HG03460 (cell line): Measurements from ENCODE around the gene MDFIC2.
"Not testable (repeated sequence)": the region's sequence is repeated elsewhere in the genome, so short reads cannot be mapped to it uniquely, and the experiment has no call there.

Experiments used
- ATAC-seq: cut with Tn5 transposase; IDR thresholded peaks from one replicate; pipeline ENCODE4 v1.9.1; 2021; ENCODE audit not compliant: unreplicated experiment

The MDFIC2 gene

GRCh38 chr3:70312336-70312735, at the start of gene MDFIC2:
Gene MDFIC2, minus strand, starts transcription at chr3:70312638. Its CDS starts 665 bp downstream, at chr3:70311973.
- ATAC-seq = no peak

GRCh38 chr3:70360979-70361760, 48.7 kb upstream of the MDFIC2 start:
- ATAC-seq = peak; percentile 89

GRCh38 chr3:70359711-70360110, 47.3 kb upstream of the MDFIC2 start:
- no peak for ATAC-seq

GRCh38 chr3:70358978-70359580, 46.6 kb upstream of the MDFIC2 start:
- ATAC-seq = no peak

GRCh38 chr3:70352215-70352614, 39.8 kb upstream of the MDFIC2 start:
- no peak for ATAC-seq

GRCh38 chr3:70342149-70342548, 29.7 kb upstream of the MDFIC2 start:
- ATAC-seq = no peak

- ATAC-seq = not testable (repeated sequence)
Measured at GRCh38 chr3:70336885-70337284, 24.4 kb upstream of the MDFIC2 start.

GRCh38 chr3:70333080-70333479, 20.6 kb upstream of the MDFIC2 start:
- no peak for ATAC-seq

- no peak for ATAC-seq
Measured at GRCh38 chr3:70315021-70315420, 2.6 kb upstream of the MDFIC2 start.

GRCh38 chr3:70310809-70311208, 1.6 kb downstream of the MDFIC2 start:
- ATAC-seq = no peak

GRCh38 chr3:70309591-70309990, 2.8 kb downstream of the MDFIC2 start:
- no peak for ATAC-seq

- no peak for ATAC-seq
Measured at GRCh38 chr3:70308760-70309159, 3.7 kb downstream of the MDFIC2 start.

GRCh38 chr3:70306736-70307135, 5.7 kb downstream of the MDFIC2 start:
- no peak for ATAC-seq

- ATAC-seq = no peak
Measured at GRCh38 chr3:70298385-70298784, 14.1 kb downstream of the MDFIC2 start.

- no peak for ATAC-seq
Measured at GRCh38 chr3:70291097-70291482, 21.3 kb downstream of the MDFIC2 start.

GRCh38 chr3:70290431-70291096, 21.9 kb downstream of the MDFIC2 start:
- ATAC-seq = not testable (repeated sequence)

GRCh38 chr3:70281663-70282062, 30.8 kb downstream of the MDFIC2 start:
- ATAC-seq = no peak

GRCh38 chr3:70277304-70277703, 35.1 kb downstream of the MDFIC2 start:
- ATAC-seq = no peak

- ATAC-seq = no peak
Measured at GRCh38 chr3:70276901-70277300, 35.5 kb downstream of the MDFIC2 start.

GRCh38 chr3:70273492-70273891, 38.9 kb downstream of the MDFIC2 start:
- no peak for ATAC-seq

- ATAC-seq = no peak
Measured at GRCh38 chr3:70272798-70273197, 39.6 kb downstream of the MDFIC2 start.
